Suppressor macrophage (primary cell): ENCODE measurements around the gene LPIN1.
"Not testable (repeated sequence)": the region's sequence is repeated elsewhere in the genome, so short reads cannot be mapped to it uniquely, and the experiment has no call there.

Source experiments
- DNase-seq, 4 experiments: peaks; one replicate each; pipeline ENCODE4 v3.0.0-alpha.2; 2020 to 2022

LPIN1 gene

GRCh38 chr2:11715987-11716652, 30.3 kb upstream of the LPIN1 start:
- DNase-seq = no peak

- peak in 3 of 4 experiments; percentile 16 to 52 (median 40) for DNase-seq
These were observed 29.6 kb upstream of the LPIN1 start for GRCh38 chr2:11716689-11717321.

- no peak for DNase-seq
These were observed 28.8 kb upstream of the LPIN1 start for GRCh38 chr2:11717623-11718022.

- DNase-seq = no peak
These were observed 27.8 kb upstream of the LPIN1 start for GRCh38 chr2:11718606-11719005.

- no peak for DNase-seq
These were observed 27.0 kb upstream of the LPIN1 start for GRCh38 chr2:11719230-11719977.

- no peak for DNase-seq
These were observed 25.7 kb upstream of the LPIN1 start for GRCh38 chr2:11720752-11721151.

- peak in 2 of 4 experiments; percentile 24 to 27 for DNase-seq
These were observed 24.0 kb upstream of the LPIN1 start for GRCh38 chr2:11722292-11723060.

GRCh38 chr2:11723061-11723371, 23.4 kb upstream of the LPIN1 start:
- no peak for DNase-seq

GRCh38 chr2:11724151-11724550, 22.3 kb upstream of the LPIN1 start:
- no peak for DNase-seq

- no peak for DNase-seq
These were observed 20.0 kb upstream of the LPIN1 start for GRCh38 chr2:11726384-11726783.

- peak in 2 of 4 experiments; percentile 26 to 34 for DNase-seq
These were observed 16.8 kb upstream of the LPIN1 start for GRCh38 chr2:11729362-11730212.

GRCh38 chr2:11731214-11731984, 15.0 kb upstream of the LPIN1 start:
- DNase-seq = not testable (repeated sequence)

- DNase-seq = no peak
These were observed 13.8 kb upstream of the LPIN1 start for GRCh38 chr2:11732587-11732986.

GRCh38 chr2:11737852-11738251, 8.6 kb upstream of the LPIN1 start:
- DNase-seq = not testable (repeated sequence)

- DNase-seq = peak; percentile 65 to 83 (median 76)
These were observed 7.6 kb upstream of the LPIN1 start for GRCh38 chr2:11738589-11739436.

- DNase-seq = no peak
These were observed 5.7 kb upstream of the LPIN1 start for GRCh38 chr2:11740723-11741122.

- no peak for DNase-seq
These were observed 4.1 kb upstream of the LPIN1 start for GRCh38 chr2:11742317-11742701.

- no peak for DNase-seq
These were observed 3.6 kb upstream of the LPIN1 start for GRCh38 chr2:11742702-11743357.

GRCh38 chr2:11743366-11743765, 3.1 kb upstream of the LPIN1 start:
- DNase-seq = no peak
